Fibroblast of peridontal ligament (primary cell): ENCODE data around the gene PTPRF.
A peak's percentile ranks its signal among the peaks of the same experiment; 100 is the strongest.
"Not testable (repeated sequence)": the region's sequence is repeated elsewhere in the genome, so short reads cannot be mapped to it uniquely, and the experiment has no call there.

Experiments
- DNase-seq: peaks from one replicate; pipeline ENCODE4 v3.0.0-alpha.2; 2010; ENCODE audit errors: extremely low read depth

PTPRF gene

GRCh38 chr1:43530483-43531106 is at the start of gene PTPRF:
Gene PTPRF, plus strand, starts transcription at chr1:43530883. Its CDS starts 14,193 bp downstream, at chr1:43545076.
- DNase-seq, result peak; percentile 35

- no peak for DNase-seq
These were observed 49.2 kb upstream of the PTPRF start for GRCh38 chr1:43481491-43481890.

DNA sequence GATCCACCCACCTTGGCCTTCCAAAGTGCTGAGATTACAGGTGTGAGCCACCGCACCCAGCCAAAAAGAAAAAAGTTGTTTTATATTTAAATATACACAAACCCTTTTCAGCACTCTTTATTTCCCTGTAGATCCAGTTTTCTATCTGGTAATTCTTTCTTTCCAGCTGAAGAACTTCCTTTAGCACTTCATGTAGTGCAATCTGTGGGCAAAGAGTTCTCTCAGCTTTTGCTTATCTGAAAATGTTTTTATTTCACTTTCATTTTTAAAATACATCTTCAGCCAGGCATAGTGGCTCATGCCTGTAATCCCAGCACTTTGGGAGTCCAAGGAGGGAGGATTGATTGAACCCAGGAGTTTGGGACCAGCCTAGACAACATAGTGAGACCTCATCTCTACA is 48.5 kb upstream of the PTPRF start:
- no peak for DNase-seq

DNA sequence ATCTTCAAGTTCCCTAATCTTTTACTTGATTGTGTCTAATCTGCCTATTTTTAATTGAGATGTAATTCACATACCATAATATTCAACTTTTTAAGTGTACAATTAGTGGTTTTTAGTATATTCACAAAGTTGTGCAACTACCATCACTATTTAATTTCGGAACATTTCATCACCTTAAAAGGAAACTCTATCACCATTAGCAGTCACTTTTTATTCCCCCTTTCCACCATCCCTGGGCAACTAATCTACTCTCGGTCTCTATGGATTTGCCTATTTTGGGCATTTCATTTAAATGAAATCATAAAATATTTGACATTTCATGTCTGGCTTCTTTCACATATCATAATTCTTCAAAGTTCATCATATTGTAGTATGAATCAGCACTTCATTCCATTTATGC is 46.3 kb upstream of the PTPRF start:
- no peak for DNase-seq

GRCh38 chr1:43488165-43488564 is 42.5 kb upstream of the PTPRF start:
- DNase-seq, result no peak

DNA sequence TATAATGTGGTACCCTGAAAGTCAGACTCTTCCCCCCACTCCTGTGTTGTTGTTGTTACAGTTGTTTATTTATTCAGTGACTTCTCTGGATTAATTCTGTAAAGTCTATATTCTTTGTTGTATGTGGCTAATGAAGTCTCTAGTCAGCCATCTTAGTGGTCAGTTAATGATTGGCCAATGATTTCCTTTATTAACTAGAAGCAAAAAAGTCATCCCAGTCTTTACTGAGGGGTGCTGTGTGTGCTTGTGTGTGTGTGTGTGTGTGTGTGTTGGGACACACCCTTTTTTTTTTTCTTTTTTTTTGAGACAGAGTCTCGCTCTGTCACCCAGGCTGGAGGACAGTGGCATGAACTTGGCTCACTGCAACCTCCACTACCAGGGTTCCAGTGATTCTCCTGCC is 39.6 kb upstream of the PTPRF start:
- DNase-seq, result no peak

DNA sequence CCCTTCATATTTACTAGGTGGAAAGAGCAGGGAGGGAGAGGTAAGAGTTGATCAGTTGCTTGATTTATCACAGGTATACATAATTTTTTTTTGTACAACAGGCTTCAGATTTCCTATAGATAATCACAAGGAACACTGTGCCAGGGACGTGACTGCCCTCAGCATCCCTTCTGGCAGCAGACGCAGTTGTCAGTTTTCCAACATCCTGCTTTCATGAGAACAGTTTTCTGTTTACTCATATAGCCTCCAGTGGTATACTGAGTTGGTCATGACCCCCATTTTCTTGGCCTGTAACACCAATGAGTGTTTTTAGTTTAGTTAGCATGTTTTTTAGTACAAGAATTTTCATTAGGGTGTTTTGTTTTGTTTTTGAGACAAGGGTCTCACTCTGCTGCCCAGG is 37.9 kb upstream of the PTPRF start:
- peak; percentile 47 for DNase-seq

DNA sequence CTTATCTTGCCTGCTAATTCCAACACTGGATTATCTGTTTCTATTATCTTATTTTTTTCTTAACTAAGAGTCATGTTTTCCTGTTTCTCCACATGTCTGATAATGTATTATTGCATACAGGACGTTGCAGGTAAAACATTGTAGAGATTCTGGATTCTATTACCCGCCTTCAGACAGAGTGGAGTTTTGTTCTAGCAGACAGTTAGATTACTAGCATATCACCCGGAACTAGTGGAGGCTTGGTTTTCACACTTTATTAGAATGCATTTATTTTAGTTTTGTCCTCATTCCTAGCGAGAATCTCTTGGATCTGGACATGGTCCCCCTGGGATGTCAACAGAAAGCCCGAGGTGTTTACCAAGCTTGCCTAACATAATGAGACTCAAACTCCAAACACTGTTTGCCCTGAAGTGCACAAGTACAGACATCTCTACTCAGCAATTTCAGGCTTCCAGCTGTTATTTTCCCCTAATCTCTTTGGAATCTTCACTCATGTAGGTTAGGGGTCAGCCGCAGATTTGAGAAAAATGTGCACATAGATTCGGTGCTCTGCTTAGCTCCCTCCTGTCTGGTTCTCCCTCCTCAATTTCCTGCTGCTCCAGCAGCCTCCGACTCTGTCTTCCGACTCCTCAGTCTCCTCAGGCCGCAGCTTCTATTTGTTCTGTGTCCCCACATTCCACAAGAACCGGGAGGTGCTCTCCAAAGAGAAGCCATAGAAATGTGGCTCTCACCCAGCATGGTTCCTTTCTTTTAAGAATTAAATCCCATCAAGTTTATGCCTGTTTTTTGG is 36.8 kb upstream of the PTPRF start:
- DNase-seq, result peak; percentile 19

DNA sequence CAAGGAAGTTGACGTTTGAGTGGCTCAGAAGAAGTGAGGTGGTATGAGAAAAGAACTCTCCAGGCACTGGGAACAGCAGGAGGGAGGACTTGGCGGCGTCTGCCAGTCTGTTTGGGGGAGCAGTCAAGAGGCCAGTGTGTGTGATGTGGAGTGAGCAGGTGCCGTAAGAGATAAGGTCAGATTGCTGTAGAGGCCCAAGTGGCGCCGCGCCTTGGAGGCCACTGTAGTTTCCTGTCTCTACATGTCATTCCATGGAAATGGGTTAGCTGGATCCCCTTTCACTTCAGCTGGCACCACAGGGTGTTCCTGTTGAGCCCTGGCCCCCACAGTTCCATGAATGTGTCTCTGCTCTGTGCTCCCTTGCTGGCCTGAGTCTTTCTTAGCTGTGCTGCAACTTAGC is 35.5 kb upstream of the PTPRF start:
- no peak for DNase-seq

- no peak for DNase-seq
These were observed 30.8 kb upstream of the PTPRF start for GRCh38 chr1:43499898-43500297.

- not testable (repeated sequence) for DNase-seq
These were observed 28.9 kb upstream of the PTPRF start for GRCh38 chr1:43501806-43502205.

- no peak for DNase-seq
These were observed 27.1 kb upstream of the PTPRF start for GRCh38 chr1:43503534-43503933.

GRCh38 chr1:43505077-43505780 is 25.5 kb upstream of the PTPRF start:
- DNase-seq, result no peak

- DNase-seq, result no peak
These were observed 24.4 kb upstream of the PTPRF start for GRCh38 chr1:43506233-43506632.

- no peak for DNase-seq
These were observed 23.1 kb upstream of the PTPRF start for GRCh38 chr1:43507296-43508295.

- DNase-seq, result no peak
These were observed 21.5 kb upstream of the PTPRF start for GRCh38 chr1:43509007-43509739.

GRCh38 chr1:43509740-43510375 is 20.8 kb upstream of the PTPRF start:
- DNase-seq, result no peak

- DNase-seq, result no peak
These were observed 20.1 kb upstream of the PTPRF start for GRCh38 chr1:43510621-43511020.

DNA sequence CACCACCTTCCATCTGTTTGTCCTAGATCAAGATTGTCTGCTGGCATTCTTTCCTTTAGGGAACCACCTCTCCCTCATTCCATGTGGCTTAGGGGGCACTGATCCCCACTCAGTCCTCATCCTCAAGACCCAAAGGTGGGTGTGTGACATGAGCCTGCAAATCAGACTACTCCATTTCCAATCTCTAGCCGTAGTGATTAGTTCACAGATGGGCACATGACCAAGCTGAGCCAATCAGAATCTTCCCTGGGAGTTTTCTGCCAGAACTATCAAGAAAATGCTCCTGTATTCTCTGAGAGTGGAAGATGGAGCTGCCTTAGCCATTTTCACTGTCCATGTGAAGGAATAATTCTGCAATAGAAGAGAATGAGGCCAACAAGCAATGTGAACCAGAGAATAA is 19.3 kb upstream of the PTPRF start:
- no peak for DNase-seq

GRCh38 chr1:43512133-43512532 is 18.6 kb upstream of the PTPRF start:
- DNase-seq, result no peak
